22Rv1 (cell line): Measurements from ENCODE around the gene ABHD16B.

Source experiments
- H3K27ac ChIP-seq: fragments of 450-650 bp; 2 replicates; pipeline ENCODE4 v1.5.1; 2017
- CTCF ChIP-seq: fragments of 450-650 bp; IDR thresholded peaks from 2 replicates; pipeline ENCODE4 v1.5.1; 2017; ENCODE audit warnings: mild to moderate bottlenecking
- ZFX ChIP-seq: fragments of 450-650 bp; IDR thresholded peaks from 2 replicates; pipeline ENCODE4 v1.6.1; 2017; ENCODE audit warnings: antibody characterized with exemption, borderline replicate concordance

Gene ABHD16B

GRCh38 chr20:63856098-63856511 is 5.2 kb upstream of the ABHD16B start:
- H3K27ac ChIP-seq: no peak overlapping the region
- TF ChIP-seq ZFX (no peak), CTCF (no peak)

GRCh38 chr20:63857764-63858392 is 3.4 kb upstream of the ABHD16B start:
- no peak overlapping the region for H3K27ac ChIP-seq
- TF ChIP-seq ZFX (no peak), CTCF (no peak)

GRCh38 chr20:63858393-63859165 is 2.7 kb upstream of the ABHD16B start:
- TF ChIP-seq ZFX: no peak
- TF ChIP-seq CTCF: peak; percentile 22; the same call in 1 of the 2 replicates
- no peak overlapping the region for H3K27ac ChIP-seq

GRCh38 chr20:63859166-63859699 is 2.1 kb upstream of the ABHD16B start:
- TF ChIP-seq ZFX: no peak
- no peak for TF ChIP-seq CTCF

GRCh38 chr20:63860325-63861051 is 810 bp upstream of the ABHD16B start:
- TF ChIP-seq ZFX (no peak), CTCF (no peak)
- no peak overlapping the region for H3K27ac ChIP-seq

More at GRCh38 chr20:63859166-63859699, 2.1 kb upstream of the ABHD16B start:
- no peak overlapping the region for H3K27ac ChIP-seq

GRCh38 chr20:63861981-63862901 is 943 bp downstream of the ABHD16B start:
- H3K27ac ChIP-seq: no peak overlapping the region
- TF ChIP-seq CTCF (no peak), ZFX (no peak)
